ENCODE results near the gene NINJ2.

Gene NINJ2

DNA sequence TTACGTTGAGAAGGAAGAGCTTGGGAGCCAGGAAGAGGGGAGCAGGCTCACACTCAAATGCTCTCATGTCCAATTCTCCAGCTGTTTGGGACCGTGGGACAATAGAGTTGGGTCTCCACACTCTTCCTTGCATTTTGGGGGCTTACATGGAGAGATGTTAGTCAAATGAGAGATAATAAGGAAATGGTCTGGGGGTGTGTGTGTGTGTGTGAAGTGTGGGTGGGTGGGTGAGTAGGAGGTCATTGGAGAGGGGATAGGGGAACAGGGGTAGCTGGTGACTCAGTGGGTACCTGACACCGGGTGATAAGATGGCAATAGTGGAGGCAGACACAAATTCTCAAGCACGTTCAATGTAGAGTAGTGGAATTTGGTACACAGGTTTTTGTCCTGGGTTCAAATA, 135.5 kb downstream of the NINJ2 start:
- no peak for DNase-seq

DNA sequence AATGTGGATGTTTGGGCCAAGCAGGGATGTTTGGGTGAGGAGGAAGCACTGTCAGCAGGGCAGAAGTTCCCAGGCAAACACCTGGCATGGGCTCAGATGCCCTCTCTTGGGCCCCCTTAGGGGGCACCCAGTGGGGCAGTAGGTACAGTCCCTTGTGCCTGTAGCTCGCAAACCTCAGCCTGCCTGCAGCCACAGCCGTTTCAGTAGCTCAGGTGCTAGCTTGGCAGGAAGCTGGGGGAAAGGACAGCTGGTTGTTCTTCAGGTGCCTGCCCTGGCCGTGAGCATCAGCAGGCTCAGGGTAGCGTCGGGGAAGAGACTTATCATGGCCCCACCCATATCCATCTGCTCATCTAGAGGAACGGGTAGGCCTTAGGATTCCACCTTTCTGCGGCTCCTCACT, 136.0 kb downstream of the NINJ2 start:
- DNase-seq: no peak

- no peak for DNase-seq
Observed at GRCh38 chr12:526089-526488, 137.2 kb downstream of the NINJ2 start.

GRCh38 chr12:524167-524951, 138.9 kb downstream of the NINJ2 start:
- no peak for DNase-seq

- no peak for DNase-seq
Observed at GRCh38 chr12:522692-523378, 140.4 kb downstream of the NINJ2 start.

- no peak for DNase-seq
Observed at GRCh38 chr12:520119-520518, 143.1 kb downstream of the NINJ2 start.

GRCh38 chr12:517538-517937, 145.7 kb downstream of the NINJ2 start:
- DNase-seq: peak; percentile 45

Data from fibroblast of skin of abdomen (primary cell).